Natural killer cell (primary cell): ENCODE data around the gene TYW1B. TPM values are rescaled to one million over a fixed set of nuclear protein-coding genes. Genes with fewer than 3 reads are reported as not detected.
"Not testable (repeated sequence)": the region's sequence is repeated elsewhere in the genome, so short reads cannot be mapped to it uniquely, and the experiment has no call there.

Experiments
- ATAC-seq, 3 donors: fragments of 150-1000 bp in 2 of 3; fragments of 200-7000 bp in 1 of 3; cut with Tn5 transposase; 1 replicate in 1 of 3; 2 replicates in 2 of 3; pipeline ENCODE4 v1.10.0; 2021; ENCODE audit warnings: mild to moderate bottlenecking in 2 of 3, moderate library complexity in 2 of 3
- DNase-seq, 2 donors: peaks; one replicate each; pipeline versions ENCODE4 v3.0.0 to v3.0.0-alpha.2; 2013 to 2021; ENCODE audit warnings: mixed read lengths in 1 of 2
- H3K27ac ChIP-seq: one replicate; pipeline ENCODE4 v1.5.1; 2013; ENCODE audit warnings: mild to moderate bottlenecking, low read length
- H3K27me3 ChIP-seq: one replicate; pipeline ENCODE4 v1.6.1; 2013; ENCODE audit warnings: low read length; ENCODE audit not compliant: control insufficient read depth, insufficient read depth
- H3K36me3 ChIP-seq: one replicate; pipeline ENCODE4 v1.6.1; 2013; ENCODE audit warnings: low read length; ENCODE audit not compliant: control insufficient read depth, insufficient read depth
- H3K4me1 ChIP-seq: one replicate; pipeline ENCODE4 v1.6.1; 2013; ENCODE audit warnings: low read length; ENCODE audit not compliant: control insufficient read depth, insufficient read depth
- H3K4me3 ChIP-seq: one replicate; pipeline ENCODE4 v1.5.1; 2013; ENCODE audit warnings: low read length
- H3K9me3 ChIP-seq: one replicate; pipeline ENCODE4 v1.6.1; 2013; ENCODE audit warnings: low read length; ENCODE audit not compliant: control insufficient read depth, insufficient read depth
- H3K27ac Mint-ChIP-seq, 2 donors: one replicate each; pipeline ENCODE4 v1.8.0; 2022; ENCODE audit warnings: mild to moderate bottlenecking in 2 of 2, mixed read lengths in 2 of 2, moderate library complexity in 1 of 2
- H3K27me3 Mint-ChIP-seq, 2 donors: one replicate each; pipeline ENCODE4 v1.8.0; 2022; ENCODE audit warnings: low read depth in 2 of 2, mixed read lengths in 2 of 2
- H3K36me3 Mint-ChIP-seq: one replicate; pipeline ENCODE4 v1.8.0; 2022; ENCODE audit warnings: mixed read lengths
- H3K4me1 Mint-ChIP-seq, 2 donors: one replicate each; pipeline ENCODE4 v1.8.0; 2022; ENCODE audit warnings: mixed read lengths in 2 of 2
- H3K4me3 Mint-ChIP-seq: one replicate; pipeline ENCODE4 v1.8.0; 2022; ENCODE audit warnings: mild to moderate bottlenecking, moderate library complexity, mixed read lengths
- H3K9me3 Mint-ChIP-seq, 2 donors: one replicate each; pipeline ENCODE4 v1.8.0; 2022; ENCODE audit warnings: mixed read lengths in 2 of 2
- WGBS: methylation state at CpG from one replicate; pipeline ENCODE4 v1.1.7; 2013; ENCODE audit warnings: missing lambda C conversion rate; ENCODE audit not compliant: insufficient coverage; 5-methylcytosine and 5-hydroxymethylcytosine counted together
- intact Hi-C: fragments of 100-400 bp; cut with micrococcal nuclease; formaldehyde crosslinking; loops from one replicate; pipeline ENCODE4 v1.14.2; 2022
- total RNA-seq, 4 donors: library from RNA; stranded (reverse); fragments of 120-200 nt in 1 of 4; gene quantifications; one replicate each; pipeline versions ENCODE4 v1.2.3 to v1.2.4, GENCODE V29; 2013 to 2022
- TF ChIP-seq, protein P1 (sequence below): fragments of 200-600 bp; IDR thresholded peaks from one replicate; pipeline ENCODE4 v1.8.0; 2022; ENCODE audit warnings: antibody characterized with exemption

The TYW1B gene
- total RNA-seq, 3 donors from 2014 or later (not counting 1 experiment from before 2014, with no cell fraction given): 7.2 to 12.9 (median 7.9) TPM

- H3K27me3 ChIP-seq, H3K27ac Mint-ChIP-seq, H3K9me3 Mint-ChIP-seq, H3K4me1 Mint-ChIP-seq, H3K36me3 ChIP-seq, H3K4me3 Mint-ChIP-seq, H3K9me3 ChIP-seq, DNase-seq, H3K4me1 ChIP-seq, H3K4me3 ChIP-seq, intact Hi-C loops, H3K36me3 Mint-ChIP-seq, H3K27me3 Mint-ChIP-seq, H3K27ac ChIP-seq: not testable (repeated sequence)
- 100% methylated on average over 1 of the region's 1 CpG for WGBS
- peak in 1 of 3 donors; percentile 21 for ATAC-seq
Observed at GRCh38 chr7:72632765-72633292, 195.2 kb downstream of the TYW1B start.

GRCh38 chr7:72628375-72628774 lies 199.6 kb downstream of the TYW1B start:
- WGBS: no CpG with 5 or more reads among the region's 3 CpGs
- not testable (repeated sequence) for H3K36me3 Mint-ChIP-seq

GRCh38 chr7:72626428-72627011 lies 201.5 kb downstream of the TYW1B start:
- H3K4me3 ChIP-seq, H3K27ac Mint-ChIP-seq, H3K27ac ChIP-seq, H3K9me3 ChIP-seq, H3K36me3 ChIP-seq, DNase-seq, H3K4me3 Mint-ChIP-seq, ATAC-seq, H3K27me3 Mint-ChIP-seq, H3K36me3 Mint-ChIP-seq, H3K4me1 ChIP-seq, H3K27me3 ChIP-seq, intact Hi-C loops, H3K9me3 Mint-ChIP-seq: not testable (repeated sequence)
- WGBS: 92% methylated on average over 5 of the region's 7 CpGs
- peaks cover 4 to 16% of the 10 kb centered on the region in 2 donors for H3K4me1 Mint-ChIP-seq

More at GRCh38 chr7:72628375-72628774, 199.6 kb downstream of the TYW1B start:
- ATAC-seq, H3K4me1 ChIP-seq, H3K4me1 Mint-ChIP-seq, H3K36me3 ChIP-seq, H3K9me3 ChIP-seq, H3K27me3 ChIP-seq, H3K4me3 ChIP-seq, DNase-seq, H3K27ac Mint-ChIP-seq, intact Hi-C loops, H3K4me3 Mint-ChIP-seq, H3K9me3 Mint-ChIP-seq, H3K27me3 Mint-ChIP-seq, H3K27ac ChIP-seq: not testable (repeated sequence)

DNA sequence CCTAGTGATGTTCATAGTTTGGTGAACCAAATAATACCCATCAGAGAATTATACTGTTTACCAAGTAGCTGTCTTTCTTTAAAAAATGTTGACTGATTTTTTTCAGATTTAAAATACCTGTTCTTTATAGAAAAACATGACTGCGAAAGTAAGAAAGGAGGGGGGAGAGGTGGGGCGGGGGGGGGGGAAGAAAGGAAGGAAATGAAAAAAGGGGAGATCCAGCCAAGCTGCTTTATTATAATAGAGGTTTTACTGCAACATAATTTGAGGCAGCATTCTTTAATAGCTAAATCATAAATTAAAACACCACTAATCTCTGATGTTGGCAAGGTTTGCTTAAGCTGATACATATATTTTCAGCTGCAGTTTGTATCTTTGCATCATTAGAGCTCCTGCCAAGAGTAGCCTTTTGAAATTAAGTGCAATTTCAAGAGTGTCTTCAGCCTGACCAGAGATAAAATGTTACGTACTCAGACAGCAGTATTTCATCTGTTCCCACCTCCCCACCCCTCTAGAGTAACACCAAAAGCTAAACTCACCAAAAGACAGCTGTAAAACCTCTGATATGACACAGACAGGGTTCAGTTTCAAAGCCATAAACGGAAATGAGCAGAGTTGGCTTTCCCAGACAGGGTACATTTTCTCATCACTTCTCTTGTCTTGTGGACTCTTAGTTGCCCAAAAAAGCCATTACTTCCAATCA lies 202.1 kb downstream of the TYW1B start:
- H3K9me3 ChIP-seq, H3K27ac Mint-ChIP-seq, H3K9me3 Mint-ChIP-seq, H3K27ac ChIP-seq, DNase-seq, H3K36me3 ChIP-seq, H3K4me1 ChIP-seq, intact Hi-C loops, H3K27me3 Mint-ChIP-seq, H3K4me3 ChIP-seq, H3K27me3 ChIP-seq, H3K36me3 Mint-ChIP-seq, H3K4me3 Mint-ChIP-seq: not testable (repeated sequence)
- ATAC-seq: peak; percentile 46 to 73 (median 57)
- 45% methylated on average over 3 of the region's 4 CpGs for WGBS
- peaks cover 10 to 22% of the 10 kb centered on the region in 2 donors for H3K4me1 Mint-ChIP-seq

DNA sequence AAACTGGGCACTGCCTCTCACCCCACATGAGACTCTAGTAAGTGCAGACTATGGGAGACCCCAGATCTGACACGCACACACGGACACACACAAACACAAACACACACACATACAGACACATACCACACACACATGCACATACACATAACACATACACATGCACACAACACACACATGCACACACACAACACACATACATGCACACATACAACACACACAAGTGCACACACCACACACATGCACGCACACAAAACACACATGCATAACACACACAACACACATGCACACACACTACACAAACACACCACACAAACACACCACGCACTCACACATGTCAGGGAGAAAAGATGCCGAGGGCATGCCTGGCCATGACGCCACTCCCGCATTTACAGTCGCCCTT lies 205.5 kb downstream of the TYW1B start:
- Histone ChIP-seq H3K27me3 (no peaks in the 10 kb centered on the region), H3K4me3 (no peak overlapping the region), H3K36me3 (no peaks in the 10 kb centered on the region), H3K27ac (no peak overlapping the region), H3K9me3 (no peaks in the 10 kb centered on the region), H3K4me1 (no peaks in the 10 kb centered on the region)
- Mint-ChIP-seq H3K4me1 (peaks cover 11 to 29% of the 10 kb centered on the region in 2 donors), H3K4me3 (no peak overlapping the region), H3K36me3 (no peaks in the 10 kb centered on the region), H3K27me3 (no peaks in the 10 kb centered on the region), H3K9me3 (no peaks in the 10 kb centered on the region), H3K27ac (no peak overlapping the region)
- WGBS: 98% methylated on average over 3 of the region's 8 CpGs
- TF ChIP-seq, protein P1, sequence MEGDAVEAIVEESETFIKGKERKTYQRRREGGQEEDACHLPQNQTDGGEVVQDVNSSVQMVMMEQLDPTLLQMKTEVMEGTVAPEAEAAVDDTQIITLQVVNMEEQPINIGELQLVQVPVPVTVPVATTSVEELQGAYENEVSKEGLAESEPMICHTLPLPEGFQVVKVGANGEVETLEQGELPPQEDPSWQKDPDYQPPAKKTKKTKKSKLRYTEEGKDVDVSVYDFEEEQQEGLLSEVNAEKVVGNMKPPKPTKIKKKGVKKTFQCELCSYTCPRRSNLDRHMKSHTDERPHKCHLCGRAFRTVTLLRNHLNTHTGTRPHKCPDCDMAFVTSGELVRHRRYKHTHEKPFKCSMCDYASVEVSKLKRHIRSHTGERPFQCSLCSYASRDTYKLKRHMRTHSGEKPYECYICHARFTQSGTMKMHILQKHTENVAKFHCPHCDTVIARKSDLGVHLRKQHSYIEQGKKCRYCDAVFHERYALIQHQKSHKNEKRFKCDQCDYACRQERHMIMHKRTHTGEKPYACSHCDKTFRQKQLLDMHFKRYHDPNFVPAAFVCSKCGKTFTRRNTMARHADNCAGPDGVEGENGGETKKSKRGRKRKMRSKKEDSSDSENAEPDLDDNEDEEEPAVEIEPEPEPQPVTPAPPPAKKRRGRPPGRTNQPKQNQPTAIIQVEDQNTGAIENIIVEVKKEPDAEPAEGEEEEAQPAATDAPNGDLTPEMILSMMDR: no peak
- ATAC-seq: peak in 1 of 3 donors; percentile 21
- no peak for DNase-seq
- intact Hi-C loops: no loop called here

DNA sequence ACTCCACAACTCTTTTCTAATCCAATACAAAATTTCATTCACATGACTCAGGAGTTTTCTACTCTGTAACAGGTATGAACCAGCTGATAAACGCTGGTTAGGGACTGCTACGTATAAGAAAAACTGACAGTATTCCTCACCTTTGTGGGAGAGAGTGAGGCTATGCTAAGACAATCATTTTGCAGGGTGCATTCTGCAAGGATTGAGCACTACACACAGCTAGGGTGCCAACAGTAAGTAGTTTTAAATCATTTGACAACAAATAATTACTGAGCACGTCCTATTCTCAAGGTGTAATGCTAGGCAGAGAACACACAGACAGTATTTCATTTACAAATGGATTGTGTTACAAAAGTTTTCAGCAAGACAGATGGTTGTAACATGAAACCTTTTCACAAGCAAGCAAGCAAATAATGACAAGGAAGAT lies 206.2 kb downstream of the TYW1B start:
- peaks cover 11 to 29% of the 10 kb centered on the region in 2 donors for H3K4me1 Mint-ChIP-seq
- H3K36me3 ChIP-seq, H3K27me3 Mint-ChIP-seq, H3K27ac Mint-ChIP-seq, H3K9me3 ChIP-seq, H3K4me1 ChIP-seq, DNase-seq, H3K27me3 ChIP-seq, H3K36me3 Mint-ChIP-seq, H3K9me3 Mint-ChIP-seq, H3K4me3 Mint-ChIP-seq, H3K4me3 ChIP-seq, intact Hi-C loops, H3K27ac ChIP-seq, ATAC-seq: not testable (repeated sequence)
- WGBS: 89% methylated on average over 2 of the region's 3 CpGs

DNA sequence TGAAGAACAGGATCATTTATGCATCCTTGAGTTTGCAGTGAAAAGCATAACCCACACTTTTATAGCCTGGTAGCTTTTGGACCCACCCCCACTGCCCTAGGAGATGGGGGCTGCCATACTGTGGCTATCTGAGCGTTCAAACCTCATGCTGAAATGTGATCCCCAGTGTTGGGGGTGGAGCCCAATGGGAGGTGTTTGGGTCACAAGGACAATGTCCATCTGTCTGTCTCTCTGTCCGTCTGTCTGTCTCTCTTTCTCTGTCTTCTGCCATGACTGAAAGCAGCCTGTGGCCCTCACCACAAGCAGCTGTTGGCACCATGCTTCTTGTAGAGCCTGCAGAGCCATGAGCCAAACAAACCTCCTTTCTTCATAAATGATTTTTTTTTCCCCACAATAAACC lies 207.1 kb downstream of the TYW1B start:
- H3K27ac Mint-ChIP-seq: peak overlapping the region in 1 of 2 donors; percentile 40
- intact Hi-C loops, H3K4me1 ChIP-seq, H3K9me3 Mint-ChIP-seq, H3K36me3 ChIP-seq, H3K27me3 ChIP-seq, H3K4me3 Mint-ChIP-seq, ATAC-seq, H3K27ac ChIP-seq, H3K36me3 Mint-ChIP-seq, H3K4me3 ChIP-seq, H3K9me3 ChIP-seq, H3K27me3 Mint-ChIP-seq, DNase-seq: not testable (repeated sequence)
- WGBS: 85% methylated on average over 2 of the region's 2 CpGs
- peaks cover 11 to 22% of the 10 kb centered on the region in 2 donors for H3K4me1 Mint-ChIP-seq
